Cerebellar cortex (tissue), 1 donor: ENCODE data around the gene SLC4A4.

Source experiments
- DNase-seq: peaks from one replicate; pipeline ENCODE4 v3.0.0-alpha.2; 2015; ENCODE audit warnings: low spot score

The SLC4A4 gene

GRCh38 chr4:71356924-71357663 is 18.3 kb downstream of the SLC4A4 start:
- DNase-seq: no peak

GRCh38 chr4:71360844-71361243 is 22.0 kb downstream of the SLC4A4 start:
- no peak for DNase-seq

DNA sequence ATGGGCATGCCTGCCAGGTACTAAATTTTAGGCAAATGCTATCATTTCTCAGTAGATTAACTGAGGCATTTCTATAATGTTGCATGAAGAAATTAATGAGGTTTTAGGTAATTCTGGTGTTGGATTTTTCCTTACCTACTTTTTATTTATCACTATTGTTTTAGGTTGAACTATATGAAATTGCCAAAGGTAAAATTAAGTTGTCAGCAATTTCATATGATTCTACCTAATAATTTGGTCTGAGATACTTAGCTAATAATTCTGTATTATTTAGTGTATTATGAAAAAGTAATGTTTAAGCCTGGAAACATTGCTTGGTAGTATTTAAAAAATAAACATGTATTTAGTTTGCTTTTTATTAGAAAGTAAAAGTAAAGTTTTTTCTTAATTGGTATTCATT is 22.7 kb downstream of the SLC4A4 start:
- no peak for DNase-seq

- DNase-seq: peak; percentile 92
Measured at GRCh38 chr4:71366766-71367165, 27.9 kb downstream of the SLC4A4 start.

DNA sequence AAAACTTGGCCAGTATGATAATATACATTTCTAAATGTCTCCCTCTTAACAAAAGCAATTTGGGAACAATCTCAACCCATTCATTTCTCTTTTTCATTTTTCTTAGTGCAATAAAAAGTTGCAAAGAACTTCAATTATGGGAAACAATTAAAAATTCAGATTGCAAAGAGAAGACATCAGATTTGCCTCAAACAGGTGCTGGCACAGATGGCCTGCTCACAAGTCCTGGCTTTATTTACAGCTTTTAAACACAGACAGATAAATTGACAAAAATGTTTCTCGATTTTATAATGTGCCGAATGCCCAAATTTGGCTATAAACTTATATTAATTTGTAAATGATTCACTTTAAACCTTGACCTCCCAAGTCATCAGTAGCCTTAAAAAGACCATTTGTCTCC is 28.7 kb downstream of the SLC4A4 start:
- peak; percentile 77 for DNase-seq

DNA sequence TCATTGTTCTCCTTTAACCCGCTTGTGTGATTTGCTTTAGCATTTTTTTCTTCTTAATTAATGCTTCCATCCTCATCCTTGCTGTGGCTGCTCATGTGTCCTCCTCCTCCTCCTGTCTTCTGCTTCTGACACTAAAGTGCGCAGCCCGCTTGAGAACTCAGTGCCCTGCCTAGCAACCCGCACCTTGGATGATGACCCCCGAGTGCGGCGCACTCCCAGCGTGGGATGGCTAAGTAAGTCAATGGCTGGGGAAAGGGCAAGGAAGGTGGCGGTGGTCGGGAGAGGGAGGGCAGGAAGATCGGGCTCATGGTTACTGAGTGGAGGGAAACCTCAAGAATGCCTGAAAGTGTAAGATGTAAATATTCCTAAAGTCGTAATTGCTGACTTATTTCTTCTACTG is 30.1 kb downstream of the SLC4A4 start:
- DNase-seq: no peak

DNA sequence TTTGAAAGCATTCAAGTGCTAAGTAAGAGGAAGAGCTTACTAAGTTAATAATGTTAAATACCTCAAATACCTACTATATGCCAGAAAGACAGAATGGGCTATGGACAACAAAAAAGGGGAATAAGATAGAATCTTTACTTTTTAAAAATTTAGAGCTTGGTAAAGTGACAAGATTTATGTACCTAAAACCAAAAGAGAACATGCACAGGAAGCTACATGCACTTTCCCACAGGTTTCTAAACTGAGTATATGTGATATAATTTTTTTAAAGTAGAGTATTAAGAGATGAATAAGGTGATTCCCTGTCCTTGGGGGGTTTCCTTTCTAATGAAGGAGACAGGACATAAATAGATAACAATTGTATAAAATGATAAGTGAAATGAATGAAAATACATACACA is 30.7 kb downstream of the SLC4A4 start:
- no peak for DNase-seq

GRCh38 chr4:71375494-71375893 is 36.7 kb downstream of the SLC4A4 start:
- DNase-seq: no peak

DNA sequence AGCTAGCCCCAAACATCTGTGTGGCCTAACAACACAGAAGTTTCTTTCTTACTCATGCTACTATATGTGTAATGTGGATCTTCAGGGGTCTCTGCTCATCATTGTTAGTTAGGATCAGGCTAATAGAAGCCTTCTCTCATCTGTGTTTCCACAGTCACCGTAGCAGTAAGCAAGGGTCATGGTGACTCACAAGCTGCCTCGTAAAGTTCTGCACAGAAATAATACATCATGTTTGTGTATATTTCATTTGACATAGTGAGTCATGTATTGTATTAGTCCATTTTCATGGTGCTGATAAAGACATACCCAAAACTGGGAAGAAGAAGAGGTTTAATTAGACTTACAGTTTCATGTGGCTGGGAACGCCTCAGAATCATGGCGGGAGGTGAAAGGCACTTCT is 38.7 kb downstream of the SLC4A4 start:
- no peak for DNase-seq

DNA sequence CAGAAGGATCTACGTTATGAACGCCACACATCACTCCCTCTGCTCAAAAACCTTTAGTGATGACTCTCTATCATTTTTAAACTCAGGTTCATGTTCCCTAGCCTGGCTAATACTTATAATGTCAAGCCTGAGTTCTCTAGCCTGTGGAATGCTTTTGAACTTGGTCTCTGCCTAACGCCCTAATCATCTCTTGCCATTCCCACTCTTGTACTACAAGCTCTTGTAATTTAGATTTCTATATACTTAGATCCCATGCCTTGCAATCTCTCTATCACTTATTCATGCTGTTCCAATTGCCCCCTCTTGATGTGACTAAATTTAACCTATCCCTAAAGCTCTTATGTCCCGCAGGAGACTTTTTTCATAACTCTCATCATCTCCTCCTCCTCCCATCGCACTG is 40.3 kb downstream of the SLC4A4 start:
- no peak for DNase-seq

DNA sequence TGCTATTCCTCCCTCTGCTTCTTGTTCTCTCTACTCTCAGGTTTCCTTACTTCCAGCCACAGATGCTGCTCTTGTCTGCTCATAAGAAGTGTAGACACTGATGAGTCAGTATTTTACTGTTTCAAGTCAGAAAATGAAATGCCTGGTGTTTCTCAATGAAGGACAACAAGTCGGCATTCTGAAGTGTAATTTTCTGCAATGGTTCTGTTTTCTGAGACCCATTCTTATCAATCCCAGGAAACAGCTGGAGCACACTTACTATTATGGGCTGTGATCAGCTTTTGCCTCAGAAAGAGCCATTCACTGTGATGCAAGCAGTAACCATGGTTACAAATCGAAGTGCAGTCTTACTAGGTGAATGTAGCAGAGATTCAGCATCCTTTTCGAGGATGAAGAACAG is 42.0 kb downstream of the SLC4A4 start:
- no peak for DNase-seq

DNA sequence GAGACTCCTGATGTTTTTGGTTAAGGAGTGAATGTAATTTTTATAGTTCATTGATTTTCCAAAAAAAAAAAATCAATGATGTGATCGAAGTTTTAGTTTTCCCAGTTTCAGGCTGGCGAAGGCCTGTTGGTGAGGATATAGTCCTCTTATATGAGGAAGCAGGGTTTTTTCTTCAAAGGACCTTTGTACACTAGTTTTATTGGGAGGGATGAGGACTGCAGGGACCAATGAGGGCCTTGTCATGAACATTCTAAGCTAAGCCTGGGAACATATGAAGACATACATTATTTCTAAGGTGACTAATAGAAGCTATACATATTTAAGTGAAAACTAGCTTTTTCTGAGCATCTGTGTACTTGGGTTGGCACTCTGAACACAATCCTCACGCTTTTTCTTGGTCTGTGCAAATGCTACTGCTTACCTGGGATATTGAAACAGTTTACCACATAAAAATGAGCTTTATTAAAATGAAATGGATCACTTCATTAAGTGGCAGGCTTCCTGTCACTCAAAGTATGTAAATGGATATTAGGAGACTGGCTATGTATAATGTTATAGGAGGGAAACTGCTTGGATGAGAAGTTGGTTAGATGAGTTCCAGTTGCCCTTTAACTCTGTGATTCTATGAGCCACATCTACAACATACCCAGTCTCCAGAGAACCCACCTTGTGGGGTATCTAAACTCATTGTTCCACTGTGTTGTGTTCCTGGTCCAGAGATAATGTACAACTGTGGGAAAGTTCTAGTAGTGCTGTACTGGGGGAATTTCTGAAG is 43.5 kb downstream of the SLC4A4 start:
- no peak for DNase-seq

GRCh38 chr4:71382900-71383560 is 44.2 kb downstream of the SLC4A4 start:
- no peak for DNase-seq

GRCh38 chr4:71383984-71384383 is 45.2 kb downstream of the SLC4A4 start:
- DNase-seq: no peak

DNA sequence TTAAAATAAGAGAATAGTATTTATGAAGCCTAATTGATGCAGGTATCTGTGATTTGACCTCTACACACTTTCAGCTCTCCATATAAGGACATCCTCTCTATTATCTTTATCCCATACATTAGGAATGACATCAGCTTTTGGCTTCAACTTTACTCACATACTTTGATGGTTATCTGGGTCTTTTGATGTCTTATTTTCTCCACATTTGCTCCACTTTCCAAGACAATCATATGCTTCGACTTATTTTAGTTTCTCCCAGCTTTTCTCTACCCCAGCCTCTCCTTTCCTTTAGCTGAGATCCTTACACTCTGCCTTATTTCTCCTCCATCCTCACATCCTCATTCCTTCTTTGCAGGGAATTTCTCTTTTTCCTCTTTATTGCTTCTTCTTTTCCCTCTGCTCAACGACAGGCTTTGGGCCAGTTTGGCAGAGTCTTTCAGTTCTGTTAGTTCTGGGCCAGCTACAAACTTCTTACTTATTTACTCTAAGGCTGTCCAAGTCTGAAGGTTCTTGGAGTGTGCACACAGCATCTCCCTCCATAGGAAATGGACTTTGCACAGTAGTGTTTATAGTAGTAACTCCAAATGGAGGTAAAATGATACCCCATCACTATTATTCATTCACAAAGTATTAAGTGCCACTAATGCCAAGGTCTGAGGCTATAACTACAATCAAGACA is 50.5 kb downstream of the SLC4A4 start:
- DNase-seq: no peak

- DNase-seq: no peak
Measured at GRCh38 chr4:71392109-71392508, 53.3 kb downstream of the SLC4A4 start.

DNA sequence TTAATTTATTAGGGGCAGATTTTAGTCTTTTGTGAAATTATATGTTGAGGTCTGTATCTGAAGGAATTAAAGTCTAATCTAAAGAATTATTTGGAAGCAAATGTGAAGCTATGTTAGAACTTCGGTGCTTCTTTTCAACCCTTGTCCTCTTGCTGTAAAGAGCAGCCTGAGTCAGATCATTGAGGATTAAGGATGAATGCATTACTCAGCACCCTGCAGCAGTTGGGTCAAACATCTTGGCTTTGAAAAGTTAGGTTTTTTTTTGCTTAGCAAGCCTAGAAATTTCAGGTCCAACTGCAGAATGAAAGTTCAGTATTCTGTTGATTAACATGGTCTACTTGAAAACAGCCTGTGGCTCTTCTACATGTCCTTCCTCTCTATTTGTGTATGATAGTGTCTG is 57.6 kb downstream of the SLC4A4 start:
- DNase-seq: no peak

DNA sequence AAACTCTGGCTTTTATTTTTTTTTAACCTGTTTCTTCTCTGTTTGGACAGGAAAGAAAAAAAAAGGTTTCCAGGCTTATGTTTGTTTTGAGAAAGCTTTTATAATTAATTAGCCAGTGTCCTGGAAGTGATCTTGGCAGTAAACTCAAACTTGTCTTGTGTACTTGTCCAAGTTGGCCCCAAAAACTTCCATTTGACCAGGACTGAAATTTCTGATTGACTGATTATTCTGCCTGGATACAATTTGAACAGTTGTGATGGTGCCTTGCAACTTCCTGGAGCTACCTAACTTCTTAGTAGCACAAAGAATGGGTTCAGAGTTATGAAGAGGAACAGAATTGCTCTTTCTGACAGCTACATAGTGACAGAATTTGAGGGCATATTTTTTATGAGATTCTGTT is 62.0 kb downstream of the SLC4A4 start:
- peak; percentile 23 for DNase-seq

DNA sequence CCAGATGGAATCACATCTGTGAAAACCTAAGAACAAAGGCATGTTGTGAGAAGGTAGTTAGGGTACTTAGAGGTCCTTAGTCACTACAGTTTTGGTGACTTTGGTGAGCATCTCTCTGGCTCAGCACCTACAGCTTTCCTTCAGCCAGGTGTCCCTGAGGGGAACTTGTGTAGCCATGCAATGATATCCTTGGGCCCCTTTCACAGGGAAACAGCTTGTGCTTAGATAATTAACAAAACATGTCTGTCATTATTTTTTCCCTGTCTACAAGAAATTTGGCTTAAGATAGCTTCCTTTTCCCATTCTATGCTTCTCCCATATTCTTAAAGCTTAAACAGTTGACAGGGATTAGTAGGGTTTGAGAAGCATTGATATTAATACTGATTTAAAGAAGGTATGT is 63.8 kb downstream of the SLC4A4 start:
- DNase-seq: no peak

- DNase-seq: no peak
Measured at GRCh38 chr4:71404049-71404448, 65.2 kb downstream of the SLC4A4 start.

DNA sequence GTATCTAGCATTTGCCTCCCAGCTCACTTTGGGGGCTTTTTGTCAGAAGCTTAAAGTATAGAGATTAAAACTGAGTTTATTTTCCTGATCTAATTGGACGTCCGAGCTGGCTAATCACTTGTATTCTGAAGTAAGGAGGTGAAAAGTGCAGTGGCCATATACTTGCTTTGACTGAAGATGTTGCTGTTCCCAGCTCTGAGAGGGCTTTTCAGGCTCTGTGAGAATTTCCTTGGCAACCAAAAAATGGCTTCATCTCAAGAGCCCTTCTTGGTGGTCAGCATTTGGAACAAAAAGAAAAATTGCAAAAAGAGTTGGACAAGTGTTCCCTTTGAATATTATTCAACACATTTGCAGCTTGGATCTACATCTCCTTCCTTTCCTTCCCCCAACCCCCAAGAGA is 67.0 kb downstream of the SLC4A4 start:
- DNase-seq: no peak

DNA sequence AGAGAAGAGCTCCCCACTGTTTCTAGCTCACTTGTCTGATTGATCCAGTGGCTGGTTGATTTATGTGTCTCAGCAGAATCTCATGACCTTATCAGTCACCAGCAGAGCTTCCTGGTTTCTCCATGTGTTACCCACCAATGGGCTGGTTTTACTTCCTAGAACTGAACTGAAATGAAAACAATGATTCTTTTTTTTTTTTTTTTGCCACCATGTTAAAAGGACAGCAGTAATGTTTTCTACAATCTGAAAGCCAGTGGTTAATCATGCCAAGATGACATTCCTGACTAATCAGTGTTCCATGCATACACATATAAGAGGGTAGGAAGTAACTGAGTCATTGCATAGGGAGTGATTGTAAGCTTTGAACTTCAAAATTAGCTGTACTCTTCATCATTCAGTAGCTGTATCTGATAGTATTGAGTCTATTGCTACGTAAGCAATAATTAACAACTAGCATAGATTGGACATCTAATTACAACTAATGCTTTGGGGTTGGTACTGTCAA is 67.7 kb downstream of the SLC4A4 start:
- no peak for DNase-seq
